H1 (cell line): ENCODE measurements around the gene BOK. TPM values are rescaled to one million over a fixed set of nuclear protein-coding genes. Genes with fewer than 3 reads are reported as not detected.

ENCODE experiments used
- CTCF ChIA-PET: fragments of 300-600 bp; sonication (Branson Sonifier 250); formaldehyde crosslinking; loops from one replicate; lab custom pipeline; 2021; ENCODE audit not compliant: partially characterized antibody; lab: Charles Lee
- POLR2A ChIA-PET: fragments of 300-600 bp; sonication (Branson Sonifier 250); formaldehyde crosslinking; loops from one replicate; lab custom pipeline; 2021; ENCODE audit warnings: inconsistent platforms; ENCODE audit not compliant: partially characterized antibody; lab: Charles Lee
- DNase-seq, 2 experiments: peaks; one replicate each; pipeline versions ENCODE4 v3.0.0 to v3.0.0-alpha.2; 2010 to 2022; ENCODE audit warnings: low spot score in 2 of 2, low read depth in 1 of 2, mixed read lengths in 1 of 2
- FAIRE-seq: peaks from 2 replicates; lab custom pipeline; 2011; peaks lifted over from hg19 to GRCh38; lab: Jason Lieb, UNC
- H2AFZ ChIP-seq: 2 replicates; pipeline ENCODE4 v1.8.1; 2012; ENCODE audit warnings: low read length, inconsistent platforms
- H2AK5ac ChIP-seq: 2 replicates; pipeline ENCODE4 v1.6.1; 2013; ENCODE audit warnings: low read depth, low read length
- H2BK120ac ChIP-seq: replicated peaks from 2 replicates; pipeline ENCODE3; 2013; ENCODE audit warnings: low read depth, low read length, inconsistent platforms
- H2BK12ac ChIP-seq: 2 replicates; pipeline ENCODE4 v1.6.1; 2013; ENCODE audit warnings: low read depth, low read length
- H2BK15ac ChIP-seq: 2 replicates; pipeline ENCODE4 v1.6.1; 2013; ENCODE audit warnings: low read length
- H2BK20ac ChIP-seq: 2 replicates; pipeline ENCODE4 v1.6.1; 2013; ENCODE audit warnings: low read length
- H2BK5ac ChIP-seq: 2 replicates; pipeline ENCODE4 v1.6.1; 2013; ENCODE audit warnings: low read depth, low read length
- H3K14ac ChIP-seq: 2 replicates; pipeline ENCODE4 v1.6.1; 2013; ENCODE audit warnings: inconsistent platforms; ENCODE audit not compliant: insufficient read length
- H3K18ac ChIP-seq: 2 replicates; pipeline ENCODE4 v1.6.1; 2013; ENCODE audit warnings: low read length; ENCODE audit errors: extremely low read depth
- H3K23ac ChIP-seq: 2 replicates; pipeline ENCODE4 v1.6.1; 2013; ENCODE audit warnings: inconsistent platforms; ENCODE audit not compliant: insufficient read length
- H3K23me2 ChIP-seq: 2 replicates; pipeline ENCODE4 v1.6.1; 2013; ENCODE audit warnings: low read depth, low read length
- H3K27ac ChIP-seq: 2 replicates; pipeline ENCODE4 v1.6.1; 2011; ENCODE audit warnings: low read depth, low read length, inconsistent platforms
- H3K27me3 ChIP-seq, 4 experiments: replicated peaks in 1 of 4; 1 replicate in 1 of 4; 2 replicates in 3 of 4; pipeline versions ENCODE4 v1.6.1 to v1.8.1; 2011 to 2013; ENCODE audit warnings: low read length in 3 of 4, mild to moderate bottlenecking in 3 of 4, inconsistent platforms in 2 of 4, mixed read lengths in 2 of 4, moderate library complexity in 1 of 4; ENCODE audit not compliant: control insufficient read depth in 3 of 4, insufficient read depth in 3 of 4; ENCODE audit errors: extremely low read depth in 1 of 4
- H3K36me3 ChIP-seq, 4 experiments: 2 replicates each; pipeline versions ENCODE4 v1.6.1 to v1.8.1; 2011 to 2013; ENCODE audit warnings: mild to moderate bottlenecking in 4 of 4, low read length in 3 of 4, moderate library complexity in 2 of 4, control low read depth in 1 of 4, inconsistent platforms in 1 of 4; ENCODE audit not compliant: insufficient read depth in 4 of 4, control insufficient read depth in 2 of 4
- H3K4ac ChIP-seq: replicated peaks from 2 replicates; pipeline ENCODE3; 2013; ENCODE audit warnings: low read length, low read depth, mixed read lengths, inconsistent platforms; ENCODE audit not compliant: insufficient read length
- H3K4me1 ChIP-seq, 4 experiments: replicated peaks in 1 of 4; 1 replicate in 1 of 4; 2 replicates in 3 of 4; pipeline versions ENCODE4 v1.6.1 to v1.8.1; 2011 to 2013; ENCODE audit warnings: low read length in 3 of 4, inconsistent platforms in 2 of 4, mixed read lengths in 1 of 4; ENCODE audit not compliant: insufficient read depth in 4 of 4, control insufficient read depth in 3 of 4
- H3K4me2 ChIP-seq, 2 experiments: 2 replicates each; pipeline versions ENCODE4 v1.6.1 to v1.8.1; 2011 to 2013; ENCODE audit warnings: low read depth in 2 of 2, low read length in 2 of 2, control low read depth in 1 of 2, inconsistent platforms in 1 of 2, mild to moderate bottlenecking in 1 of 2; ENCODE audit not compliant: insufficient read depth in 1 of 2
- H3K4me3 ChIP-seq, 4 experiments: fragments of 200-600, 300-600 bp in 1 of 4; sonication (generic), shearing (Covaris generic), sonication (Bioruptor Twin) in 1 of 4; 2 replicates each; pipeline versions ENCODE4 v1.5.1 to v1.8.1; 2011 to 2016; ENCODE audit warnings: low read length in 4 of 4, low read depth in 3 of 4, control low read depth in 2 of 4, inconsistent platforms in 2 of 4, mild to moderate bottlenecking in 2 of 4, mixed read lengths in 1 of 4, moderate library complexity in 1 of 4; ENCODE audit not compliant: insufficient read depth in 2 of 4; ENCODE audit errors: extremely low read depth in 1 of 4
- H3K56ac ChIP-seq: replicated peaks from 2 replicates; pipeline ENCODE3; 2013; ENCODE audit warnings: low read depth, mild to moderate bottlenecking, mixed read lengths, low read length, inconsistent platforms; ENCODE audit not compliant: insufficient read length
- H3K79me1 ChIP-seq: 2 replicates; pipeline ENCODE4 v1.6.1; 2013; ENCODE audit warnings: low read depth, low read length, control low read depth
- H3K79me2 ChIP-seq, 2 experiments: 2 replicates each; pipeline versions ENCODE4 v1.6.1 to v1.8.1; 2012 to 2013; ENCODE audit warnings: low read length in 2 of 2, mild to moderate bottlenecking in 2 of 2, inconsistent platforms in 1 of 2; ENCODE audit not compliant: insufficient read depth in 2 of 2, control insufficient read depth in 1 of 2
- H3K9ac ChIP-seq, 4 experiments: replicated peaks in 1 of 4; 1 replicate in 1 of 4; 2 replicates in 3 of 4; pipeline versions ENCODE4 v1.6.1 to v1.8.1; 2011 to 2013; ENCODE audit warnings: low read depth in 3 of 4, low read length in 3 of 4, control low read depth in 2 of 4, mild to moderate bottlenecking in 2 of 4, moderate library complexity in 2 of 4, inconsistent platforms in 1 of 4; ENCODE audit errors: extremely low read depth in 1 of 4
- H3K9me3 ChIP-seq, 2 experiments: 2 replicates each; pipeline versions ENCODE4 v1.6.1 to v1.8.1; 2012 to 2013; ENCODE audit warnings: mild to moderate bottlenecking in 2 of 2, moderate library complexity in 2 of 2, control low read depth in 1 of 2, inconsistent platforms in 1 of 2, low read depth in 1 of 2, low read length in 1 of 2, mixed read lengths in 1 of 2; ENCODE audit not compliant: insufficient read depth in 2 of 2
- H4K20me1 ChIP-seq, 2 experiments: replicated peaks in 1 of 2; 2 replicates each; pipeline versions ENCODE3 to v1.8.1; 2011 to 2013; ENCODE audit warnings: inconsistent platforms in 2 of 2, low read length in 2 of 2, mild to moderate bottlenecking in 1 of 2; ENCODE audit not compliant: insufficient read depth in 2 of 2, control insufficient read depth in 1 of 2
- H4K5ac ChIP-seq: 2 replicates; pipeline ENCODE4 v1.6.1; 2013; ENCODE audit warnings: low read length, low read depth, mixed read lengths, inconsistent platforms; ENCODE audit not compliant: insufficient read length
- H4K8ac ChIP-seq: 2 replicates; pipeline ENCODE4 v1.8.0; 2013; ENCODE audit warnings: mild to moderate bottlenecking, moderate library complexity, low read length, inconsistent platforms; ENCODE audit not compliant: insufficient read depth; ENCODE audit errors: extremely low read depth
- H4K91ac ChIP-seq: replicated peaks from 2 replicates; pipeline ENCODE3; 2013; ENCODE audit warnings: low read length, mixed read lengths, inconsistent platforms; ENCODE audit not compliant: insufficient read length
- CHD1 ChIP-seq: IDR thresholded peaks from 2 replicates; pipeline ENCODE4 v1.6.1; 2012; ENCODE audit warnings: low read depth, low read length, improper control_type of control experiment
- EP300 ChIP-seq, 2 experiments: IDR thresholded peaks; 1 replicate in 1 of 2; 2 replicates in 1 of 2; pipeline ENCODE4 v1.6.1; 2011 to 2012; ENCODE audit warnings: low read depth in 2 of 2, low read length in 2 of 2, mild to moderate bottlenecking in 2 of 2, borderline replicate concordance in 1 of 2, inconsistent platforms in 1 of 2, moderate library complexity in 1 of 2
- EZH2 ChIP-seq: fragments of 200-600 bp; sonication (generic); IDR thresholded peaks from 2 replicates; pipeline ENCODE4 v1.7.1; 2012; ENCODE audit warnings: low read depth, mild to moderate bottlenecking, moderate library complexity, low read length, inconsistent platforms; ENCODE audit not compliant: severe bottlenecking
- JUN ChIP-seq: IDR thresholded peaks from 2 replicates; pipeline ENCODE4 v1.6.1; 2011; ENCODE audit warnings: low read depth, mild to moderate bottlenecking, improper control_type of control experiment, low read length
- KDM4A ChIP-seq: IDR thresholded peaks from one replicate; pipeline ENCODE4 v1.7.1; 2012; ENCODE audit warnings: low read depth, mild to moderate bottlenecking, moderate library complexity, low read length, inconsistent platforms; ENCODE audit not compliant: severe bottlenecking
- SP4 ChIP-seq: IDR thresholded peaks from 2 replicates; pipeline ENCODE4 v1.6.1; 2012; ENCODE audit warnings: low read length, inconsistent platforms
- SRF ChIP-seq: IDR thresholded peaks from 2 replicates; pipeline ENCODE4 v1.6.1; 2011; ENCODE audit warnings: mild to moderate bottlenecking, low read depth, low read length, moderate library complexity
- WGBS, 2 experiments: shearing (Covaris generic) in 1 of 2; methylation state at CpG; one replicate each; pipeline versions ENCODE4 v1.1.6 to v1.1.7; 2013 to 2015; ENCODE audit warnings: low lambda C conversion rate in 2 of 2, mixed read lengths in 2 of 2, inconsistent platforms in 1 of 2, low coverage in 1 of 2, missing lambda C conversion rate in 1 of 2; ENCODE audit not compliant: insufficient replicate concordance in 2 of 2, insufficient coverage in 1 of 2, insufficient read length in 1 of 2; ENCODE audit errors: extremely low coverage in 1 of 2, missing lambda C conversion rate in 1 of 2; 5-methylcytosine and 5-hydroxymethylcytosine counted together
- polyA plus RNA-seq, 7 experiments: library from polyadenylated mRNA; depleted of rRNA in 3 of 7; stranded (reverse) in 5 of 7; unstranded in 2 of 7; fragments of >200 nt in 5 of 7; fragments of 200-250 nt in 2 of 7; gene quantifications; 1 replicate in 5 of 7; 2 replicates in 1 of 7; 4 replicates in 1 of 7; pipeline versions ENCODE4 v1.2.1 to v1.2.3, GENCODE V29; 2011 to 2013; ENCODE audit warnings: missing spikeins in 2 of 7, mixed read lengths in 2 of 7
- total RNA-seq: library from RNA; stranded (reverse); fragmentation: NEBNext Ultra II Directional; extraction: Animal tissue kit (Norgen Biotek cat#: 25700); gene quantifications from 2 replicates; pipeline ENCODE4 v1.2.1, GENCODE V29; 2021

Gene BOK
- total and polyA plus RNA-seq, 2 of the 8 experiments (the other 6 are each of a cell fraction or from before 2014, with no cell fraction given): 33.7 to 37.6 TPM

DNA sequence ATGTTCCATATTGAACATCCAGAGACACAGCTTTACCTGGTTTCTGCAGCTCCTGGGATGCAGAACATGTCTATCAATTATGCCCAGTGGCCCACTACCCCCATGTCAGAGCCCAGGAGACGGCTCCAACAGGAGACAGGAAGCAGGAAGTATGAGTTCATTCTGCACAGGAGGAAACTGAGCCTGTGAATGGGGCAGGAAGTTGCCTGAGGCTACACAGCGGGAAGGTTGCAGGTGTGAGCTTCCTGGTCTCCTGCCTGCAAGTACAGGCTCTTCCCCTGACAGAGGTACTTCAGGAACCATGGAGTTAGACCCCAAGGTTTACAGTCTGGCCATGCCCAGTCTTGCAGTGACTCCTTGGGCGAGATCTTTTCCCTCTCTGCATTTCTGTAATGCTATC is 2.8 kb upstream of the BOK start:
- H2BK5ac ChIP-seq: peak overlapping the region; percentile 56; the same call in 1 of the 2 replicates
- H3K9ac ChIP-seq: no peak overlapping the region
- H2AK5ac ChIP-seq: no peak overlapping the region
- H3K79me1 ChIP-seq: no peaks in the 10 kb centered on the region; the same call in 1 of the 2 replicates
- H3K27ac ChIP-seq: no peak overlapping the region
- peak overlapping the region; percentile 25 for H4K91ac ChIP-seq
- H2BK15ac ChIP-seq: no peak overlapping the region
- H3K4ac ChIP-seq: peak overlapping the region; percentile 57
- peak overlapping the region; percentile 56; the same call in 1 of the 2 replicates for H3K18ac ChIP-seq
- no peaks in the 10 kb centered on the region for H3K36me3 ChIP-seq
- H3K79me2 ChIP-seq: no peaks in the 10 kb centered on the region
- no peak overlapping the region for H3K4me3 ChIP-seq
- H2BK20ac ChIP-seq: 0 out of 2 replicates have a peak overlapping the region, but pooled peaks have one; percentile 43
- DNase-seq (no peak), FAIRE-seq (no peak)
- WGBS, 2 experiments: 64% methylated on average over 3 of the region's 3 CpGs; no CpG with 5 or more reads in 1 of the 2 experiments
- no peak overlapping the region for H3K4me2 ChIP-seq
- no peak overlapping the region for H3K14ac ChIP-seq
- 0 out of 4 replicates have a peak, but pooled peaks cover 0 to 4% of the 10 kb centered on the region in 2 experiments for H3K9me3 ChIP-seq
- peaks cover 2% of the 10 kb centered on the region in 2 experiments for H4K20me1 ChIP-seq
- H3K4me1 ChIP-seq: peaks cover 0 to 8% (median 3%) of the 10 kb centered on the region in 4 experiments; a peak in 4 of 7 replicates
- H4K5ac ChIP-seq: no peak overlapping the region
- peaks cover 8% of the 10 kb centered on the region; the same call in 1 of the 2 replicates for H3K23me2 ChIP-seq
- H2AFZ ChIP-seq: no peak overlapping the region
- no peak overlapping the region for H2BK120ac ChIP-seq
- no peak overlapping the region for H4K8ac ChIP-seq
- H2BK12ac ChIP-seq: no peak overlapping the region
- peaks cover 0 to 2% (median 0%) of the 10 kb centered on the region in 4 experiments; a peak in 2 of 7 replicates for H3K27me3 ChIP-seq
- H3K23ac ChIP-seq: no peak overlapping the region
- H3K56ac ChIP-seq: no peak overlapping the region
- POLR2A ChIA-PET: interaction anchor here (0.7 to 1.2 kb wide), 4 partner anchors 9 to 290 kb away, joined by 3 to 4 read pairs (median 3); no protein-coding TSS in a partner anchor
- CTCF ChIA-PET: interaction anchor here (1.2 to 2.2 kb wide), 5 partner anchors 8 to 35 kb away, joined by 3 to 9 read pairs (median 4); no protein-coding TSS in a partner anchor
- TF ChIP-seq SRF (no peak), SP4 (no peak), KDM4A (no peak), EP300 (IDR thresholded peaks at IDR 0.05; ENCODE audit: borderline replicate concordance in 1 of 2, low read depth in 2 of 2, low read length in 2 of 2) (no peak), JUN (no peak), CHD1 (no peak), EZH2 (no peak)
